Mesenchymal stem cell (in vitro differentiated cells and primary cell): ENCODE results near the gene ABO.

ENCODE experiments used
- DNase-seq: peaks from one replicate; pipeline ENCODE4 v3.0.0-alpha.2; 2013
- H2AFZ ChIP-seq: one replicate; pipeline ENCODE4 v1.6.1; 2013; ENCODE audit warnings: low read depth, mild to moderate bottlenecking, control low read depth, inconsistent platforms, low read length, moderate library complexity
- H2AK5ac ChIP-seq: 2 replicates; pipeline ENCODE4 v1.6.1; 2013; ENCODE audit warnings: low read length, moderate library complexity, mild to moderate bottlenecking, inconsistent platforms; ENCODE audit not compliant: severe bottlenecking
- H2BK120ac ChIP-seq: one replicate; pipeline ENCODE4 v1.6.1; 2013; ENCODE audit warnings: low read depth, mild to moderate bottlenecking, inconsistent platforms, low read length, moderate library complexity
- H2BK12ac ChIP-seq, 2 experiments: one replicate each; pipeline ENCODE4 v1.6.1; 2013; ENCODE audit warnings: inconsistent platforms in 2 of 2, low read length in 2 of 2, mild to moderate bottlenecking in 2 of 2, moderate library complexity in 2 of 2, control low read depth in 1 of 2
- H2BK15ac ChIP-seq: one replicate; pipeline ENCODE4 v1.6.1; 2013; ENCODE audit warnings: mild to moderate bottlenecking, low read depth, inconsistent platforms; ENCODE audit not compliant: poor library complexity, severe bottlenecking
- H2BK5ac ChIP-seq: 2 replicates; pipeline ENCODE4 v1.6.1; 2013; ENCODE audit warnings: low read depth, mild to moderate bottlenecking, low read length, control low read depth, inconsistent platforms; ENCODE audit not compliant: poor library complexity, severe bottlenecking
- H3K14ac ChIP-seq, 2 experiments: one replicate each; pipeline ENCODE4 v1.6.1; 2013; ENCODE audit warnings: inconsistent platforms in 2 of 2, low read length in 2 of 2, control low read depth in 1 of 2, mild to moderate bottlenecking in 1 of 2, moderate library complexity in 1 of 2
- H3K18ac ChIP-seq, 2 experiments: one replicate each; pipeline ENCODE4 v1.6.1; 2013; ENCODE audit warnings: inconsistent platforms in 2 of 2, low read length in 2 of 2, control low read depth in 1 of 2, low read depth in 1 of 2, mild to moderate bottlenecking in 1 of 2
- H3K23ac ChIP-seq, 2 experiments: one replicate each; pipeline ENCODE4 v1.6.1; 2013; ENCODE audit warnings: inconsistent platforms in 2 of 2, low read length in 2 of 2, mild to moderate bottlenecking in 2 of 2, moderate library complexity in 2 of 2, control low read depth in 1 of 2
- H3K27ac ChIP-seq: 2 replicates; pipeline ENCODE4 v1.5.1; 2013; ENCODE audit warnings: mild to moderate bottlenecking, moderate library complexity, low read length, control low read depth, inconsistent platforms; ENCODE audit not compliant: poor library complexity, severe bottlenecking
- H3K27me3 ChIP-seq, 2 experiments: 2 replicates each; pipeline versions ENCODE4 v1.6.1 to v1.7.0; 2013; ENCODE audit warnings: low read length in 2 of 2, mild to moderate bottlenecking in 2 of 2, moderate library complexity in 2 of 2, control low read depth in 1 of 2, inconsistent platforms in 1 of 2; ENCODE audit not compliant: control insufficient read depth in 1 of 2, insufficient read depth in 1 of 2
- H3K36me3 ChIP-seq, 2 experiments: 2 replicates each; pipeline versions ENCODE4 v1.6.1 to v1.7.0; 2013; ENCODE audit warnings: low read length in 2 of 2, control low read depth in 1 of 2, inconsistent platforms in 1 of 2, low read depth in 1 of 2, mild to moderate bottlenecking in 1 of 2; ENCODE audit not compliant: insufficient read depth in 2 of 2, control insufficient read depth in 1 of 2
- H3K4ac ChIP-seq, 2 experiments: one replicate each; pipeline ENCODE4 v1.6.1; 2013; ENCODE audit warnings: inconsistent platforms in 2 of 2, low read length in 2 of 2, mild to moderate bottlenecking in 2 of 2, moderate library complexity in 2 of 2, control low read depth in 1 of 2, low read depth in 1 of 2
- H3K4me1 ChIP-seq: 2 replicates; pipeline ENCODE4 v1.6.1; 2013; ENCODE audit warnings: low read depth, low read length, control low read depth; ENCODE audit not compliant: control insufficient read depth, insufficient read depth
- H3K4me2 ChIP-seq: 2 replicates; pipeline ENCODE4 v1.6.1; 2013; ENCODE audit warnings: low read length, mild to moderate bottlenecking, inconsistent platforms; ENCODE audit not compliant: poor library complexity, severe bottlenecking
- H3K4me3 ChIP-seq, 2 experiments: 2 replicates each; pipeline versions ENCODE4 v1.5.1 to v1.7.0; 2013; ENCODE audit warnings: low read length in 2 of 2, mild to moderate bottlenecking in 2 of 2, control low read depth in 1 of 2, low read depth in 1 of 2; ENCODE audit not compliant: insufficient read depth in 1 of 2
- H3K79me1 ChIP-seq: replicated peaks from 2 replicates; pipeline ENCODE4 v1.6.1; 2013; ENCODE audit warnings: mild to moderate bottlenecking, control low read depth, low read length, inconsistent platforms; ENCODE audit not compliant: poor library complexity, severe bottlenecking
- H3K9ac ChIP-seq: 2 replicates; pipeline ENCODE4 v1.7.0; 2013; ENCODE audit warnings: mild to moderate bottlenecking, low read length, moderate library complexity
- H3K9me3 ChIP-seq: 2 replicates; pipeline ENCODE4 v1.7.0; 2013; ENCODE audit warnings: mild to moderate bottlenecking, low read length; ENCODE audit not compliant: control insufficient read depth
- H4K8ac ChIP-seq: one replicate; pipeline ENCODE4 v1.6.1; 2013; ENCODE audit warnings: inconsistent platforms, mild to moderate bottlenecking, low read length, moderate library complexity
- H4K91ac ChIP-seq: one replicate; pipeline ENCODE4 v1.6.1; 2013; ENCODE audit warnings: mild to moderate bottlenecking, low read length, inconsistent platforms
- WGBS: methylation state at CpG from one replicate; pipeline ENCODE4 v1.1.7; 2013; ENCODE audit warnings: mixed read lengths; 5-methylcytosine and 5-hydroxymethylcytosine counted together

ABO gene

GRCh38 chr9:133247632-133248031 is 27.4 kb downstream of the ABO start:
- H4K91ac ChIP-seq = no peak overlapping the region
- H2BK15ac ChIP-seq = no peak overlapping the region
- 89% methylated on average over 5 of the region's 6 CpGs for WGBS
- no peak overlapping the region for H4K8ac ChIP-seq
- no peak overlapping the region for H3K4me2 ChIP-seq
- no peaks in the 10 kb centered on the region for H3K36me3 ChIP-seq
- no peak overlapping the region for H2AK5ac ChIP-seq
- H3K23ac ChIP-seq = no peak overlapping the region
- no peak overlapping the region for H3K4ac ChIP-seq
- H3K27me3 ChIP-seq = peaks cover 56 to 81% of the 10 kb centered on the region in 2 experiments
- H3K27ac ChIP-seq = no peak overlapping the region
- no peak overlapping the region for H2BK120ac ChIP-seq
- no peak overlapping the region for H2AFZ ChIP-seq
- no peak overlapping the region for H2BK12ac ChIP-seq
- H3K18ac ChIP-seq = no peak overlapping the region
- DNase-seq = no peak
- no peak overlapping the region for H3K9ac ChIP-seq
- H3K4me1 ChIP-seq = no peaks in the 10 kb centered on the region
- no peak overlapping the region for H2BK5ac ChIP-seq
- no peak overlapping the region for H3K4me3 ChIP-seq
- peak overlapping the region in 1 of 2 experiments; percentile 87 for H3K14ac ChIP-seq
- H3K79me1 ChIP-seq = no peaks in the 10 kb centered on the region
- H3K9me3 ChIP-seq = no peaks in the 10 kb centered on the region

GRCh38 chr9:133246991-133247390 is 28.0 kb downstream of the ABO start:
- H2BK120ac ChIP-seq = no peak overlapping the region
- no peak overlapping the region for H3K23ac ChIP-seq
- H3K9me3 ChIP-seq = no peaks in the 10 kb centered on the region
- no peaks in the 10 kb centered on the region for H3K79me1 ChIP-seq
- H3K4ac ChIP-seq = no peak overlapping the region
- H3K4me1 ChIP-seq = no peaks in the 10 kb centered on the region
- no peaks in the 10 kb centered on the region for H3K36me3 ChIP-seq
- no peak overlapping the region for H2BK5ac ChIP-seq
- H3K27me3 ChIP-seq = peaks cover 54 to 78% of the 10 kb centered on the region in 2 experiments
- H3K9ac ChIP-seq = no peak overlapping the region
- H4K91ac ChIP-seq = no peak overlapping the region
- no peak overlapping the region for H3K4me3 ChIP-seq
- no peak overlapping the region for H2AK5ac ChIP-seq
- no peak overlapping the region for H3K4me2 ChIP-seq
- no peak overlapping the region for H4K8ac ChIP-seq
- 91% methylated on average over 6 of the region's 6 CpGs for WGBS
- no peak overlapping the region for H3K18ac ChIP-seq
- no peak overlapping the region for H3K14ac ChIP-seq
- H2BK12ac ChIP-seq = no peak overlapping the region
- no peak for DNase-seq
- no peak overlapping the region for H2AFZ ChIP-seq
- H2BK15ac ChIP-seq = no peak overlapping the region
- H3K27ac ChIP-seq = no peak overlapping the region

- H2BK5ac ChIP-seq = no peak overlapping the region
- H3K27ac ChIP-seq = no peak overlapping the region
- H3K9me3 ChIP-seq = no peaks in the 10 kb centered on the region
- H2BK120ac ChIP-seq = no peak overlapping the region
- H2BK15ac ChIP-seq = no peak overlapping the region
- no peak overlapping the region for H2AFZ ChIP-seq
- no peak overlapping the region for H3K4me3 ChIP-seq
- H2AK5ac ChIP-seq = no peak overlapping the region
- H2BK12ac ChIP-seq = no peak overlapping the region
- H4K91ac ChIP-seq = no peak overlapping the region
- 93% methylated on average over 16 of the region's 16 CpGs for WGBS
- no peak for DNase-seq
- H3K79me1 ChIP-seq = no peaks in the 10 kb centered on the region
- H3K23ac ChIP-seq = no peak overlapping the region
- H3K4me2 ChIP-seq = no peak overlapping the region
- H3K18ac ChIP-seq = no peak overlapping the region
- H3K4me1 ChIP-seq = no peaks in the 10 kb centered on the region
- H3K4ac ChIP-seq = no peak overlapping the region
- H3K14ac ChIP-seq = peak overlapping the region in 1 of 2 experiments; percentile 70
- H3K36me3 ChIP-seq = no peaks in the 10 kb centered on the region
- H4K8ac ChIP-seq = no peak overlapping the region
- H3K27me3 ChIP-seq = peaks cover 50 to 79% of the 10 kb centered on the region in 2 experiments
- H3K9ac ChIP-seq = no peak overlapping the region
These were observed 28.4 kb downstream of the ABO start for GRCh38 chr9:133246562-133246961.

- Histone ChIP-seq H3K4me3 (no peak overlapping the region), H3K27me3 (peaks cover 20 to 56% of the 10 kb centered on the region in 2 experiments), H3K9ac (no peak overlapping the region), H2AFZ (no peak overlapping the region), H3K27ac (no peak overlapping the region), H3K4ac (no peak overlapping the region), H4K8ac (no peak overlapping the region), H3K4me1 (peaks cover 11% of the 10 kb centered on the region), H3K18ac (no peak overlapping the region), H2BK15ac (no peak overlapping the region), H3K36me3 (no peaks in the 10 kb centered on the region), H3K79me1 (no peaks in the 10 kb centered on the region), H2BK12ac (no peak overlapping the region), H3K4me2 (no peak overlapping the region), H2AK5ac (no peak overlapping the region), H4K91ac (no peak overlapping the region), H3K23ac (no peak overlapping the region), H3K9me3 (no peaks in the 10 kb centered on the region), H2BK5ac (no peak overlapping the region), H2BK120ac (no peak overlapping the region), H3K14ac (no peak overlapping the region)
- 79% methylated on average over 2 of the region's 8 CpGs for WGBS
- no peak for DNase-seq
These were observed 32.0 kb downstream of the ABO start for GRCh38 chr9:133242991-133243390.
